Activated naive CD4-positive, alpha-beta T cell treated with anti-CD3 and anti-CD28 coated beads, Interleukin-2, amount 50 U/mL, for 24 hours (primary cell): ENCODE results near the gene CDH22.
A peak's percentile ranks its signal among the peaks of the same experiment; 100 is the strongest.

Experiments used
- H3K27ac Mint-ChIP-seq: one replicate; pipeline ENCODE4 v1.8.0; 2021; ENCODE audit warnings: mild to moderate bottlenecking, mixed read lengths
- H3K27me3 Mint-ChIP-seq: one replicate; pipeline ENCODE4 v1.8.0; 2021; ENCODE audit warnings: mixed read lengths
- H3K36me3 Mint-ChIP-seq: one replicate; pipeline ENCODE4 v1.8.0; 2021; ENCODE audit warnings: mixed read lengths
- H3K4me1 Mint-ChIP-seq: one replicate; pipeline ENCODE4 v1.8.0; 2021; ENCODE audit warnings: mixed read lengths
- H3K4me3 Mint-ChIP-seq: one replicate; pipeline ENCODE4 v1.8.0; 2021; ENCODE audit warnings: mild to moderate bottlenecking, mixed read lengths
- H3K9me3 Mint-ChIP-seq: one replicate; pipeline ENCODE4 v1.8.0; 2021; ENCODE audit warnings: mixed read lengths

CDH22 gene, protein sequence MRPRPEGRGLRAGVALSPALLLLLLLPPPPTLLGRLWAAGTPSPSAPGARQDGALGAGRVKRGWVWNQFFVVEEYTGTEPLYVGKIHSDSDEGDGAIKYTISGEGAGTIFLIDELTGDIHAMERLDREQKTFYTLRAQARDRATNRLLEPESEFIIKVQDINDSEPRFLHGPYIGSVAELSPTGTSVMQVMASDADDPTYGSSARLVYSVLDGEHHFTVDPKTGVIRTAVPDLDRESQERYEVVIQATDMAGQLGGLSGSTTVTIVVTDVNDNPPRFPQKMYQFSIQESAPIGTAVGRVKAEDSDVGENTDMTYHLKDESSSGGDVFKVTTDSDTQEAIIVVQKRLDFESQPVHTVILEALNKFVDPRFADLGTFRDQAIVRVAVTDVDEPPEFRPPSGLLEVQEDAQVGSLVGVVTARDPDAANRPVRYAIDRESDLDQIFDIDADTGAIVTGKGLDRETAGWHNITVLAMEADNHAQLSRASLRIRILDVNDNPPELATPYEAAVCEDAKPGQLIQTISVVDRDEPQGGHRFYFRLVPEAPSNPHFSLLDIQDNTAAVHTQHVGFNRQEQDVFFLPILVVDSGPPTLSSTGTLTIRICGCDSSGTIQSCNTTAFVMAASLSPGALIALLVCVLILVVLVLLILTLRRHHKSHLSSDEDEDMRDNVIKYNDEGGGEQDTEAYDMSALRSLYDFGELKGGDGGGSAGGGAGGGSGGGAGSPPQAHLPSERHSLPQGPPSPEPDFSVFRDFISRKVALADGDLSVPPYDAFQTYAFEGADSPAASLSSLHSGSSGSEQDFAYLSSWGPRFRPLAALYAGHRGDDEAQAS

DNA sequence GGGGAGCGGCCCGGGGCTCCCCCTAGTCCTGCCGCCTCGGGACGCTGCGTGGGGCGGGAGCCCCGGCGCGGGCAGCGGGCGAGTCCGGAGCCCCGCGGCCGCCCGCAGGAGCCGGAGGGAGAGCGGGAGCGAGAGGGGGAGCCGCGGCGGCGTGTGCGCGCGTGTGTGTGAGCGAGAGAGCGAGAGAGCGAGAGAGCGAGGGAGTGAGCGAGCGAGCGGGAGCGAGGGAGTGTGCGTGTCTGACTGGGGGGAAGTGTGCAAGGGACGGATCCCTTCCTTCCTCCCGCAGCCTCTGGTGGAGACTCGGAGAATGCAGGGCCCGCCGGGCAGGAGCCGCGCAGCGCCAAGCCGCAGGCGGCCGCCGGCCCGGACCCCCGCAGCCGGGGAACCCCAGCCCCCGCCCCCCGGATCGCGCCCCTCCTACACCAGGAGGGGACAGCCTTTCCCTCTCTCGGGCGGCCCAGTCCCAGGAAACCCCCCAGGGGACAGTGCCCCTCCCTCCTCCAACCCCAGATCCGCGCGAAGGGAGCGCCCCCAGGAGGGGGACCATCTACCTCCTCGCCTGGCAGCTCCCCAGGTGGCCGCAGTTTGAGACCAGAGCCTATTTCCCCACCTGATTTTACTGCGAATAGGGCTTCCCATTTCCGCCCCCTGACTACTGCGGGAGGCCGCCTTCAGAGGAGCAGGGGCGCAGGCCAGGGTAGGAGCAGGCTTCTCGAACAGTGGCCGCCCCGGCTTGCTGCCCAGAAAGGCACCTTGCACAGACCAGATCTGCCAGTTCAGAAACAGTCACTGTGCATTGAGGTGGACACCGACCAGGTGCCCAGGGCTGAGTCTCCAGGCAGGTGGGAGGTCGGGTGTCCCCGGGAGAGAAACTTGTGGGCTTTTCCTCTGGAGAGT is at the start of gene CDH22:
Gene CDH22 (minus strand): TSS at position 241 of the 900 bp plus-strand sequence. CDS start 57,204 bp downstream, outside the sequence.
- Mint-ChIP-seq H3K4me3 (peak within 1 kb of the TSS; percentile 81), H3K36me3 (no peaks in the 10 kb centered on the region), H3K9me3 (no peaks in the 10 kb centered on the region), H3K4me1 (peaks cover 7% of the 10 kb centered on the region), H3K27me3 (peaks cover 51% of the 10 kb centered on the region), H3K27ac (no peak within 1 kb of the TSS)

DNA sequence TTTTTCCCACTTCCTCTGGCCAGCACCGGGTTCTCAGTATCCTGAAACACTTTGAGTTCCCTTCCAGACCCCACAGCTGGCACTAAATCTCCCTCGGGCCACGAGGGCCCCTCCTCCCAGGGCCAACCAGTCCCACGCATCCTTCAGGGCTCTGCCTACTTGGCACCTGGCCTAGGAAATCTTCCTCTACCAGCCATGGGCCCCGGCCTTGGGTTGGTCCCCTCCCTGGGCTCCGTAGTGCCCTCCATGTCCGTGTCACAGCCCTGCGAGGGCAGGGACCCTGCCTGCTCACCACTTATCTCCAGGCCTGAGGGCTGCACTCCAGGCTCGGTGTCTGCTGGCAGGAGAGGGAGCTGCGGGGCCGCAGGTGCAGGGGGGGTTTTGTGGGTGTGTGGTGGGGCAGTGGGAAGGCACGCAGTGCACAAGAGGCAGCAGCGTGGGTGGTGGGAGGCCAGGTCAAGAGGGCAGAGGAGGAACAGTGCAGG is 48.8 kb upstream of the CDH22 start:
- Mint-ChIP-seq H3K27me3 (no peaks in the 10 kb centered on the region), H3K4me3 (no peak overlapping the region), H3K4me1 (peaks cover 60% of the 10 kb centered on the region), H3K27ac (peak overlapping the region; percentile 63), H3K9me3 (no peaks in the 10 kb centered on the region), H3K36me3 (peaks cover 4% of the 10 kb centered on the region)

DNA sequence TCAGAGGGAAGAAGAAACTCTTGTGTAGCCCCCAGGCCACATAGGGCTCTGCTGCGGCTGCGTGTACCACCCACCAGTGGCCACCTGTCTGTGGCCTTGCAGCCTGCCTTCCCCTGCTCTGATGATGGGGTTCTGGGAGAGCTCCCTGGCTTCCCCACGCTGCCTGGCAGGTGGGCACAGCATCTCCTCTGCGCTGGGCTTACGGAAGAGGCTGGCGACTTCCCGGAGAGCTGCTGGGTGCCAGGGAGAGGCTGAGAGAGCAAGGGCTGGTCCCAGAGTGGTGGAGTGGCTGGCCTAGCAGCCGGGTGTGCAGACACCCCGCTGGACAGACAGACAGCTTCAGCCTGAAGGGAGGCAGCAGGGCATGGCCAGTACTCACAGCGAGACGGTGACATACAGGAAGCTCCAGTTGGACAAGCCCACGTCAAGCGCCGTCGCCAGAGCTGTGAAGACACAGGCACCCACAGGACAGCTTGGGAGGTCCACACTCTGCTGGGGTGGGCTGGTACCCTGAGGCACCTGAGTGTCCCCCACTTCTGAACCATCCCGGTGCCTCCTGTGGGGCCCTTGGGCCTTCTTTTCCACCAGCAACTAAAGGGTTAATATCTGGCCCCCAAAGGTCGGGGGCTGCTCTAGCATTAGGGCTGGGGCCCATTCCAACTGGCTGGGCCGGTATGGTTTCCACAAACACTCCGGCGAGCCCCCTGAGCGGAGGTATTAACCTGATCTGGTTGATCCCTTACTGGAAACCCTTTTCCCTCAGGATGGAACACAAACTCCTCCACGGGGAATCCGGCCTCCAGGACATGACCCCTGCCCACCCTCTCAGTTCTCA is 48.1 kb upstream of the CDH22 start:
- Mint-ChIP-seq H3K4me3 (peak overlapping the region; percentile 24), H3K27ac (peak overlapping the region; percentile 90), H3K36me3 (peaks cover 3% of the 10 kb centered on the region), H3K27me3 (no peaks in the 10 kb centered on the region), H3K4me1 (peaks cover 54% of the 10 kb centered on the region), H3K9me3 (no peaks in the 10 kb centered on the region)

DNA sequence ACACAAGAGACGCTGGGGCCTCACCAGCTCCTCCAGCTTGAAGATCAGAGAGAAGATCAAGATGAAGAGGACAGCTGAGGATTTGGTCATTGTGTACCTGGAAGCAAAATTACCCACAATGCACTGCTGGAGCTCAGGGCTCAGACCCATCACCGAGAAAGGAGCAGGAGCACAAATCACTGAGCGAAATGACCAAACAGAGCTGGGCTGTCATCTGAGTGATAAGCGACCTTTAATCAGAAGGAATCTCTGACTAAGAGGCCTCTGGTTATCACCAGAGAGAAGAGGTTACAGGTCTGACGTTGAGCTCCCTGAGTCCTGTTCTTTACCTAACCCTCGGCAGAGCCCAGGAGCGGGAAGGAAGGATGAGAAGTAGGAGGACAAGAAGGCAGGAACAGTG is 47.5 kb upstream of the CDH22 start:
- Mint-ChIP-seq H3K27ac (peak overlapping the region; percentile 90), H3K4me1 (peaks cover 48% of the 10 kb centered on the region), H3K4me3 (peak overlapping the region; percentile 24), H3K36me3 (peaks cover 2% of the 10 kb centered on the region), H3K9me3 (no peaks in the 10 kb centered on the region), H3K27me3 (no peaks in the 10 kb centered on the region)

DNA sequence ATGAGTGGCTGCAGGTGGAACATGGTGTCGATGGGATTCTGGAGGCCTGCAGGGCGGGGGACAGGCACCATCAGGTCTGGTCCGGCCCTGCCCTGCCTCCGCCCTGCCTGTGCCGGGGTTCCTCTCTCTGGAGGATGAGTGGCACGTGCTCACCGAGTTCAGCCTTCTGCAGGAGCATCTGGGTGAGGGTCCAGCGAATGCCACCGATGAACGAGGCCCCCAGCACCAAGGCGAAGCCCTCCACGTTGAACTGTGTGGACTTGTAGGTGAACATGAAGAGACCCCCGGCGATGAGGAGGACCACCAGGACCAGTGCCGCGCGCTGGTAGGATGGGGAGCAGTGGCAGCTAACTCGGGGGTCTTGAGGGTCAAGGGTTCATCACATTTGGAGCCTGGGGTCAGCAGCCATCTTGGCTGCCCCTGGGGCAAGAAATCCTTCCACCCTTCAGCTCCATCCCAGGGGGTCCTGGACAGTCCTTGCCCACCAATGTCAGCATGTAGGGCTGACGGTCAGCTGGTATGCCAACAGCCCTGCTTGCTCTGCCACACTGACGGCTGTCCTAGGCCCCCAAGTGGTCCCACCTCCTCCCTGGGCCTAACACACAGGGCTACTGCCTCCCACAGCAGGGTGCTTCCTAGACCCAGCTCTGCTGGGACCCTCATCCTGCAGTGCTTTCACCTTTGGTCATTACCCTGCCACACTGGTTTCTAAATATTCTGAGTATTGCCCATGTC is 46.8 kb upstream of the CDH22 start:
- peaks cover 50% of the 10 kb centered on the region for H3K4me1 Mint-ChIP-seq
- no peak overlapping the region for H3K4me3 Mint-ChIP-seq
- H3K9me3 Mint-ChIP-seq, result no peaks in the 10 kb centered on the region
- peak overlapping the region; percentile 90 for H3K27ac Mint-ChIP-seq
- peaks cover 5% of the 10 kb centered on the region for H3K36me3 Mint-ChIP-seq
- no peaks in the 10 kb centered on the region for H3K27me3 Mint-ChIP-seq

DNA sequence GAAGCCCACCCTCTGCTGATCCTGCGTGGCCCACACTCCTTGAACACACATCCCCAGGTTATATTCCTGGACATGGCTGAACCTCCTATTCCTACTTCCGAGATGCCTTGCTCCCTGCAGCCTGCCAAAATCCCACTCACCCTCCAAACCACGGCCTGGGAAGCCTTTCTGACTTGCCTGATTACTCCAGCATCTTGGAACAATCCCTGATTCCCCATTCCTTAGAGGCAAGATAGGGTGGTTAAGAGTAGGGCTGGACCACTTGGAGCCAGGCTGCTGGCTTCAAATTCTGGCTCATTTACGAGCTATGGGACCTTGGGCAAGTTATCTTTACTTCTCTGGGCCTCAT is 45.9 kb upstream of the CDH22 start:
- H3K27me3 Mint-ChIP-seq, result no peaks in the 10 kb centered on the region
- H3K27ac Mint-ChIP-seq, result no peak overlapping the region
- H3K36me3 Mint-ChIP-seq, result peaks cover 5% of the 10 kb centered on the region
- peaks cover 44% of the 10 kb centered on the region for H3K4me1 Mint-ChIP-seq
- H3K9me3 Mint-ChIP-seq, result no peaks in the 10 kb centered on the region
- H3K4me3 Mint-ChIP-seq, result no peak overlapping the region

DNA sequence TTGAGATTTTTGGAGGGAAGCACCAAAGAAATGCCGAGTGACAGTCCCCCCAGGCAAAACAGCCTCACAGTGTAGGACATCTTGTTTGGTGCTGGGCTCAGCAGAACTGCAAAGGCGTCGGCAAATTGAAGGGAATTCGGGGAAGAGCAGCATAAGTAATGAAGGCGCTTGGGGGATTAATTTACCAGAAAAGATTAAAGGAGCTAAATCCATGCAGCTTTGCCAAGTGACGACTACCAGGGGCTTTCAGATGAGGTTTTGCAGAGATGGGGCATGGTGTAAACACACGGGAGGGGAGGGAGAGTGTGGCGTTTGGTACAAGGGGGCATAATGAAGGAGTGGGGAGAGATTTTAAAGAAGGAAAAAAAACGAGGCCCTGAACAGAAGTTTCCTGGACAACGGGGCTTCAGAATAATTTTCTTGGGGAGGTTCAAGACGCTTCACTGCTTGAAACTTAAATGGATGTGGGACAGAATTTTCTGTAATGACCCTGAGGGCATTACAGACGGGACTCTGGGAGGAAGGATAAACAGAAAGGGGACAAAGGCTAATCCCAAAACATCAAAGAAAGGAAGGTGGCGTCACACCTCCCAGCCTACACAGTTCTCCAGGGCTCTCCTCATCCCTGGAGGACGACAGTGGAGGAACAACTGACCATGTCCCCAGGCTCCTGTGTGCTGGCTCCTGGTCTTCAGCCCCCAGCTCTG is 45.4 kb upstream of the CDH22 start:
- Mint-ChIP-seq H3K9me3 (no peaks in the 10 kb centered on the region), H3K4me3 (no peak overlapping the region), H3K27me3 (no peaks in the 10 kb centered on the region), H3K27ac (no peak overlapping the region), H3K36me3 (peaks cover 5% of the 10 kb centered on the region), H3K4me1 (peaks cover 41% of the 10 kb centered on the region)

DNA sequence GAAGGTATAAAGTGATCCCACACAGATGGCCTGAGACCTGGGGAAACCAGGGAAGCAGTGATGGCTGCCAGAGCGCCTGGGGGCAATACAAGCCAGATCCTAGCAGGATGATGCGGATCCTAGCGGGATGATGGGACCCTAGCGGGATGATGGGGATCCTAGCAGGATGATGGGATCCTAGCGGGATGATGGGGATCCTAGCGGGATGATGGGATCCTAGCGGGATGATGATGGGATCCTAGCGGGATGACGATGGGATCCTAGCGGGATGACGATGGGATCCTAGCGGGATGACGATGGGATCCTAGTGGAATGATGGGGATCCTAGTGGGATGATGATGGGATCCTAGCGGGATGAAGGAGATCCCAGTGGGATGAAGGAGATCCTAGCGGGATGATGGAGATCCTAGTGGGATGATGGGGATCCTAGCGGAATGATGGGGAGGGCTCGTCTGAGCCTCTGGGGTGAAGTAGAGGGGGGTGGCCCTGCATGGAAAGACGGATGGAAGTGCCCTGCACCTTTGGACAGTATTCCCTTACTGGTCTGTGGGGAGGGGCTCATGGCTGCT is 44.2 kb upstream of the CDH22 start:
- H3K9me3 Mint-ChIP-seq, result no peaks in the 10 kb centered on the region
- H3K4me3 Mint-ChIP-seq, result no peak overlapping the region
- H3K4me1 Mint-ChIP-seq, result peaks cover 30% of the 10 kb centered on the region
- H3K27me3 Mint-ChIP-seq, result no peaks in the 10 kb centered on the region
- peak overlapping the region; percentile 62 for H3K27ac Mint-ChIP-seq
- H3K36me3 Mint-ChIP-seq, result peaks cover 5% of the 10 kb centered on the region

DNA sequence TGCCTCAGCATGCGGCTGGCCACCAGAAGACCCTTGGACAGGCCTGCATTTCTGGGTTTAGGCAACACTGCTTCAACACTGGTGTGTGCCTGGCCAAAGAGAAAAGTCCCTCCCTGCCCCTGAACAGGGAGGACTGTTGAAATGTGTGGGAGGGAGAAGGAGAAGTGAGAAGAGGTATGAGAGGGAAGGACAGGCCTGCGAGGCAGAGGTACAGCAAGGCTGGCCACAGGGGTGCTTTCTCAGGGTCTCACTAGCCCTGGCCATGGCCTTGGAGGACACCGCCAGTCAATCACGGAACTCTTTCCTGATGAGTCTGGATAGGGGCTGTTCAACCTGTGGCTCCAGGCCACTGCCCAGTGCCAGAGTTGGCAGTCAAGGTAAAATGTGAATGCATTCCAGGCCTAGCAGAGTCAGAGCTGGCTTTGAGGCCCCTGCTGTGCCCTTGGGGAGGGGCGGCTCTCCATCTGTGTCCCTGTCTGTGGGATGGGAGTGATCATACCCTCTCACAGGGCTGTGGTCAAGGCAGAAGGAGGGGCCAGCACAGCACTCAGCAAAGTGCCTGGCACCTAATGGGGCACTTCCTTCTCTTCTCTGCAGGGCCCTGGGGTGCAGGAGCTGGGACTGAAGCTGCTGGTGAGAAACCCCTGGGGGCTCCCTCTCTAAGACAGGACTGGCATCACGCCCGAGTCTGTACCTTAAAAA is 43.2 kb upstream of the CDH22 start:
- H3K36me3 Mint-ChIP-seq, result peaks cover 5% of the 10 kb centered on the region

DNA sequence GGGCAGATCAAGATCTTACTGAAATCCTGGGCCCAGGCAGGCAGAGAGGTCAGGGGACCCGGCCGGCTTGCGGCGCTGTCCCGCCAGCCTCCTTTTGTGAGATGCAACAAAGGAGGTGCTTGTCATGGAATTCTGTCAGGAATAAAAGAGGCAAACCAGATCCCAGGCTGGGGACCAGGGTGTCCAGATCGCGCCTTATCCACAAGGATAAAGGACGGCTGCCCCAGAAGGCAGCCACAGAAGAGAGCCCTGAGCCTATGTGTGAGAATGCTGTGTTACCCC is 42.6 kb upstream of the CDH22 start:
- peaks cover 5% of the 10 kb centered on the region for H3K36me3 Mint-ChIP-seq
- no peaks in the 10 kb centered on the region for H3K9me3 Mint-ChIP-seq
- H3K27me3 Mint-ChIP-seq, result no peaks in the 10 kb centered on the region
- H3K4me1 Mint-ChIP-seq, result peaks cover 25% of the 10 kb centered on the region
- H3K4me3 Mint-ChIP-seq, result no peak overlapping the region
- H3K27ac Mint-ChIP-seq, result no peak overlapping the region

More for the DNA sequence above, 43.2 kb upstream of the CDH22 start:
- Mint-ChIP-seq H3K27ac (no peak overlapping the region), H3K4me3 (no peak overlapping the region), H3K4me1 (peaks cover 25% of the 10 kb centered on the region), H3K27me3 (no peaks in the 10 kb centered on the region), H3K9me3 (no peaks in the 10 kb centered on the region)

DNA sequence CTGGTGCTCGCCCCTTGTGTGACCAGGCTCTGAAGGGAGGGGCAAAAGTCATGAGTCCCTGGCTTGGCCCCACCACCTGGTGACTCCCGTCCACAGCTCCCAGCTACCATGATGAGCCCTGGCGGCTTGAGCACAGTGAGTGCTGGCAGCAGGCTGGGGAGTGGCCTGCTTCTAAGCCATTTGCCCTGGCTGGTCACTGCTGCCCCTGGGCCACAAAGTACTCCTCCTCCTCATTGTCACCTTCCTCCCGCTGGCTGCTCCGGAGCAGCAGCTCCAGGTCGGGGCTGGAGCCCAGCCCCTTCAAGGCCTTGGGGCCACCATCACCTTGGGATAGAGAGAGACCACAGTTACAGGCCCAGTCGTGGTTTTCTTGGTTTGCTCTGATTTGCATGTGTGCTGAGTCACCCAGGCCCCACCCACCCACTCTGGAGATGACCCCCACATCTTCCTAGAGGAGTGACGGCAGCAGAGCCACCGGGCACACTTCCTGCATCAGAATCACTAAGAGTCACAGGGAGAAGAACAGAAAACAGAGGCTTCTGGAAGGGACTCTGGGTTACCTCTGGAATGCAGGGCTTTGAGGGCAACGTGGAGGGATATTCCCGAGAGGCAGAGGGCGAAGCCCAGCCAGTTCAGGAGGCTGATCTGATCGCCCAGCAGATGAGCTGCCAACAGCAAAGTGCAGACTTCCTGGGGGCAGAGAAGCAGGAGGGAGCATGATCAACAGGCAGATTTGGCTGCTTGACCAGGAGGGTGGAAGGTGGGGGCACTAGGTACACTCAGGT is 42.1 kb upstream of the CDH22 start:
- Mint-ChIP-seq H3K9me3 (no peaks in the 10 kb centered on the region), H3K27me3 (no peaks in the 10 kb centered on the region), H3K36me3 (peaks cover 5% of the 10 kb centered on the region), H3K27ac (peak overlapping the region; percentile 46), H3K4me3 (no peak overlapping the region), H3K4me1 (peaks cover 20% of the 10 kb centered on the region)

DNA sequence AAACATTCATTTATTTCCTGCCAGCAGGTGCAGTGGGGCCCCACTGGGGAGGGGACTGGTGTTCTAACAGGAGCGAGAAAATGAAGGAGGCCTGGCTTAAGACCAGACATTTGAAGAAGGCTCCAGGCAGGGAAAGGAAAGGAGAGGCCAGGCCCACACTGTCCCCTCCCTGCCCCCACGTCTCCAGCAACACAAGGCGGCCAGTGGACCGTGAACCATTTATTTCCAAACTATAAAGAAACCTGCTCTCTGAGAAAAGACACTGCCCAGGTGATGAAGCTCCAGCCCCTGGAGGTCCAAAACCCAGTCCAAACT is 41.4 kb upstream of the CDH22 start:
- Mint-ChIP-seq H3K27ac (no peak overlapping the region), H3K36me3 (peaks cover 5% of the 10 kb centered on the region), H3K27me3 (no peaks in the 10 kb centered on the region), H3K4me3 (no peak overlapping the region), H3K9me3 (no peaks in the 10 kb centered on the region), H3K4me1 (peaks cover 21% of the 10 kb centered on the region)
